ENCODE measurements around the gene THEMIS.

- TF ChIP-seq POLR2AphosphoS5 (IDR thresholded peaks at IDR 0.05; ENCODE audit: low read depth) (no peak), CREB1 (CRISPR knock-in tag; IDR thresholded peaks at IDR 0.05; ENCODE audit: low read depth) (no peak), EZH2 (IDR thresholded peaks at IDR 0.05; ENCODE audit: low read depth, unreplicated experiment) (no peak), EZH2phosphoT487 (IDR thresholded peaks at IDR 0.05; ENCODE audit: unreplicated experiment) (no peak)
- TF ChIP-seq, protein P1, sequence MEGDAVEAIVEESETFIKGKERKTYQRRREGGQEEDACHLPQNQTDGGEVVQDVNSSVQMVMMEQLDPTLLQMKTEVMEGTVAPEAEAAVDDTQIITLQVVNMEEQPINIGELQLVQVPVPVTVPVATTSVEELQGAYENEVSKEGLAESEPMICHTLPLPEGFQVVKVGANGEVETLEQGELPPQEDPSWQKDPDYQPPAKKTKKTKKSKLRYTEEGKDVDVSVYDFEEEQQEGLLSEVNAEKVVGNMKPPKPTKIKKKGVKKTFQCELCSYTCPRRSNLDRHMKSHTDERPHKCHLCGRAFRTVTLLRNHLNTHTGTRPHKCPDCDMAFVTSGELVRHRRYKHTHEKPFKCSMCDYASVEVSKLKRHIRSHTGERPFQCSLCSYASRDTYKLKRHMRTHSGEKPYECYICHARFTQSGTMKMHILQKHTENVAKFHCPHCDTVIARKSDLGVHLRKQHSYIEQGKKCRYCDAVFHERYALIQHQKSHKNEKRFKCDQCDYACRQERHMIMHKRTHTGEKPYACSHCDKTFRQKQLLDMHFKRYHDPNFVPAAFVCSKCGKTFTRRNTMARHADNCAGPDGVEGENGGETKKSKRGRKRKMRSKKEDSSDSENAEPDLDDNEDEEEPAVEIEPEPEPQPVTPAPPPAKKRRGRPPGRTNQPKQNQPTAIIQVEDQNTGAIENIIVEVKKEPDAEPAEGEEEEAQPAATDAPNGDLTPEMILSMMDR (conservative IDR thresholded peaks at IDR 0.05; ENCODE audit: low read depth in 2 of 2) = no peak
- TF ChIP-seq, protein P2, sequence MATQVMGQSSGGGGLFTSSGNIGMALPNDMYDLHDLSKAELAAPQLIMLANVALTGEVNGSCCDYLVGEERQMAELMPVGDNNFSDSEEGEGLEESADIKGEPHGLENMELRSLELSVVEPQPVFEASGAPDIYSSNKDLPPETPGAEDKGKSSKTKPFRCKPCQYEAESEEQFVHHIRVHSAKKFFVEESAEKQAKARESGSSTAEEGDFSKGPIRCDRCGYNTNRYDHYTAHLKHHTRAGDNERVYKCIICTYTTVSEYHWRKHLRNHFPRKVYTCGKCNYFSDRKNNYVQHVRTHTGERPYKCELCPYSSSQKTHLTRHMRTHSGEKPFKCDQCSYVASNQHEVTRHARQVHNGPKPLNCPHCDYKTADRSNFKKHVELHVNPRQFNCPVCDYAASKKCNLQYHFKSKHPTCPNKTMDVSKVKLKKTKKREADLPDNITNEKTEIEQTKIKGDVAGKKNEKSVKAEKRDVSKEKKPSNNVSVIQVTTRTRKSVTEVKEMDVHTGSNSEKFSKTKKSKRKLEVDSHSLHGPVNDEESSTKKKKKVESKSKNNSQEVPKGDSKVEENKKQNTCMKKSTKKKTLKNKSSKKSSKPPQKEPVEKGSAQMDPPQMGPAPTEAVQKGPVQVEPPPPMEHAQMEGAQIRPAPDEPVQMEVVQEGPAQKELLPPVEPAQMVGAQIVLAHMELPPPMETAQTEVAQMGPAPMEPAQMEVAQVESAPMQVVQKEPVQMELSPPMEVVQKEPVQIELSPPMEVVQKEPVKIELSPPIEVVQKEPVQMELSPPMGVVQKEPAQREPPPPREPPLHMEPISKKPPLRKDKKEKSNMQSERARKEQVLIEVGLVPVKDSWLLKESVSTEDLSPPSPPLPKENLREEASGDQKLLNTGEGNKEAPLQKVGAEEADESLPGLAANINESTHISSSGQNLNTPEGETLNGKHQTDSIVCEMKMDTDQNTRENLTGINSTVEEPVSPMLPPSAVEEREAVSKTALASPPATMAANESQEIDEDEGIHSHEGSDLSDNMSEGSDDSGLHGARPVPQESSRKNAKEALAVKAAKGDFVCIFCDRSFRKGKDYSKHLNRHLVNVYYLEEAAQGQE (IDR thresholded peaks at IDR 0.05; ENCODE audit: unreplicated experiment) = no peak
- TF ChIP-seq, protein P3, sequence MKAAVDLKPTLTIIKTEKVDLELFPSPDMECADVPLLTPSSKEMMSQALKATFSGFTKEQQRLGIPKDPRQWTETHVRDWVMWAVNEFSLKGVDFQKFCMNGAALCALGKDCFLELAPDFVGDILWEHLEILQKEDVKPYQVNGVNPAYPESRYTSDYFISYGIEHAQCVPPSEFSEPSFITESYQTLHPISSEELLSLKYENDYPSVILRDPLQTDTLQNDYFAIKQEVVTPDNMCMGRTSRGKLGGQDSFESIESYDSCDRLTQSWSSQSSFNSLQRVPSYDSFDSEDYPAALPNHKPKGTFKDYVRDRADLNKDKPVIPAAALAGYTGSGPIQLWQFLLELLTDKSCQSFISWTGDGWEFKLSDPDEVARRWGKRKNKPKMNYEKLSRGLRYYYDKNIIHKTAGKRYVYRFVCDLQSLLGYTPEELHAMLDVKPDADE (IDR thresholded peaks at IDR 0.05) = no peak
These were observed 214.8 kb downstream of the THEMIS start for GRCh38 chr6:127686084-127686483.
